HPDE6-E6E7 (cell line): ENCODE measurements around the gene PCNT.
"Not testable (repeated sequence)": the region's sequence is repeated elsewhere in the genome, so short reads cannot be mapped to it uniquely, and the experiment has no call there.

Experiments used
- DNase-seq: peaks from one replicate; pipeline ENCODE4 v3.0.0; 2011; ENCODE audit warnings: missing footprints; ENCODE audit errors: extremely low spot score

PCNT gene

DNA sequence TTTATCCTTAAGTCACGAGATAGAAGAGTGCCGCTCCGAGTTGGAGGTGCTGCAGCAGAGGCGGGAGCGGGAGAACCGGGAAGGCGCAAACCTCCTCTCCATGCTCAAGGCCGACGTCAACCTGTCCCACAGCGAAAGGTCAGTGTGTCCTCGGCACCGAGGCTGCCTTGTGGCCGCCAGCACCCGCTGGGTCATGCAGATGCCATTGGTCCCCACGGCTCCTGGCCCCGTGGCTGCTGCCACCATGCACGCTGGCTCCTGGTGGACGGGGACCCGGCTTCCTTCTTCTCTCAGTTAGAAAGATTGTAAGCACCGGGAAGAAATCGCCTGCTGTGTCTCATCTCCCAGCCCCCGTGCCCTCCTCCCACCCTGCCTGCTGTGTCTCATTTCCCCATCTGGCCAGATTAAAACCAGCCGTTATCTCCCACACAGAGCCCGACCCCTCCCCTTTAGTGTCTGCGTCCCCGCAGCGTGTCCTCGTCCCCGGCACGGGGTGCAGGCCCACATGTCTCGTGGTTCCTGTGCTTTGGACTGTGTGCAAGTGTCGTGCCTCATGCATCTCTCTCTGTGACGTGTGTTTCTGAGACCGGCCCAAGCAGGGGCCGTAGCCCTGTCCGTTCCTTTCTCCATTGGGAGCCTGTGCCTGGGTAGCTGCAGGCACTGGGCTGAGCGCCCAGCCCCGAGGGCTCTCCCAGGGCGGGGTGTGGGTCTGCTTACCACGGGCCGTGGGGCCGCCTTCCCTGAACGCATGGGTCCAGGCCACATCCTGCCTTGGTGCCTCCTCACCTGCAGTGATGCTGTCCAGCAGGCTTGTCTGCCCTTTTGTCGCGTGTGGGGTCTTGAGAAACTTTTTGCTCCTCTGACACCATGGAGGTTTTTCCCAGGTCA is 62.1 kb downstream of the PCNT start:
- DNase-seq = no peak

DNA sequence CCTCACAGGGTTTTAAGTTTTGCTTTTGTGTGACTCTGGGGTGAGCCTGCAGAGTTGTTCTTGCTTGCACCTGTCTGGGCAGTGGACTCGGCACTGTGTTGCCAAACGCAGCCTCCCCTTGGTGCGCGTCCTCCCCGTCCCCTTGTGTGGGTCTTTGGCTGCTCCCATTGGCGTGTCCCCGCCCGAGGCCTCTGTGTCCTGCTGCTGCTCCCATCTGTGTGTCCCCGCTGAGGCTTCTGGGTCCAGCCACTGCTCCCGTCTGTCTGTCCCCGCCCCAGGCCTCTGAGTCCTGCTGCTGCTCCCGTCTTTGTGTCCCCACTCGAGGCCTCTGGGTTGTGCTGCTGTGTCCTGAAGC is 62.8 kb downstream of the PCNT start:
- DNase-seq = no peak

DNA sequence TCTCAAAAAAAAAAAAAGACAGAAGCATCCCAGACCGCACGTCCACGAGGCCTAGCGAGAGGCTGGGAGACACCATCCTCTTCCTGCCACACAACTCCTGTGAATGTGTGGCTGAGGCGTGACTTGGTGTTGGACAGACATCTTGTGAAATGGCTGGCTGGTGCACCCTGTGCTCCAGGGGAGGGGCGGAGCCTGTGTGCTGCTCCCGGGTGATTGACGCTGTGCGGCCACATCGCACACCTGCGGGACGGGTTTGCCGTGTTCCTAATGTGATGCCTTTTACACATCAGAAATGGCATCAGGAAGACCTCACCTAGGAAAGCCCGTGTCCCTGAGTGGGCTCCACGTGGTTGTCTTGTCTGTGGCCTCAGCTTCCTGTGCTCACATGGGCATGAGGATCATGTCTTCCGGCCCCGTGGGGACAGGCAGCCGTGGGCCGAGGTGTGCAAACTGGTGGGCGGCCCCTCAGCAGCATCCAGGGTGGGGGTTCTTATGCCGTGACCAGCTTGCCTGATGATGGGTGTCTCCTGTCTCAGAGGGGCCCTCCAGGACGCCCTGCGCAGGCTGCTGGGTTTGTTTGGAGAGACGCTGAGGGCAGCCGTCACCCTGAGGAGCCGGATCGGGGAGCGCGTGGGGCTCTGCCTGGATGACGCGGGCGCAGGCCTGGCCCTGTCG is 64.4 kb downstream of the PCNT start:
- no peak for DNase-seq

DNA sequence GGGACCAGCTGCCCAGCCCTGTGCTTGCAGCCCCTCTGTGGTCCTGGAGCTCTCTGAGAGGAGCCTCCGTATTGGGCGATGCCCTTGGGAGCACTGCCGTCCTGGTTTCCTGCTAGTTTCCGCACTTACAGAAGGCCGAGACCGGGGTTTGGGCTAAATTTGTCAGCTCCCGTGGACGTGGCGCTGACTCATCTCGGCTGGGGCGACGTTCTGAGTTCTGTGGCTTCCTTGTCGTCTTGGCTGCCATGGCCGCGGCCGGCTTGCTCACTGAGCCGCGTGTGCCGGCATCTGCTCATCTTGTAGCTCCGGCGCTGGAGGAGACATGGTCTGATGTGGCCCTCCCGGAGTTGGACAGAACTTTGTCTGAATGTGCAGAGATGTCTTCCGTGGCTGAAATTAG is 64.9 kb downstream of the PCNT start:
- DNase-seq = no peak

DNA sequence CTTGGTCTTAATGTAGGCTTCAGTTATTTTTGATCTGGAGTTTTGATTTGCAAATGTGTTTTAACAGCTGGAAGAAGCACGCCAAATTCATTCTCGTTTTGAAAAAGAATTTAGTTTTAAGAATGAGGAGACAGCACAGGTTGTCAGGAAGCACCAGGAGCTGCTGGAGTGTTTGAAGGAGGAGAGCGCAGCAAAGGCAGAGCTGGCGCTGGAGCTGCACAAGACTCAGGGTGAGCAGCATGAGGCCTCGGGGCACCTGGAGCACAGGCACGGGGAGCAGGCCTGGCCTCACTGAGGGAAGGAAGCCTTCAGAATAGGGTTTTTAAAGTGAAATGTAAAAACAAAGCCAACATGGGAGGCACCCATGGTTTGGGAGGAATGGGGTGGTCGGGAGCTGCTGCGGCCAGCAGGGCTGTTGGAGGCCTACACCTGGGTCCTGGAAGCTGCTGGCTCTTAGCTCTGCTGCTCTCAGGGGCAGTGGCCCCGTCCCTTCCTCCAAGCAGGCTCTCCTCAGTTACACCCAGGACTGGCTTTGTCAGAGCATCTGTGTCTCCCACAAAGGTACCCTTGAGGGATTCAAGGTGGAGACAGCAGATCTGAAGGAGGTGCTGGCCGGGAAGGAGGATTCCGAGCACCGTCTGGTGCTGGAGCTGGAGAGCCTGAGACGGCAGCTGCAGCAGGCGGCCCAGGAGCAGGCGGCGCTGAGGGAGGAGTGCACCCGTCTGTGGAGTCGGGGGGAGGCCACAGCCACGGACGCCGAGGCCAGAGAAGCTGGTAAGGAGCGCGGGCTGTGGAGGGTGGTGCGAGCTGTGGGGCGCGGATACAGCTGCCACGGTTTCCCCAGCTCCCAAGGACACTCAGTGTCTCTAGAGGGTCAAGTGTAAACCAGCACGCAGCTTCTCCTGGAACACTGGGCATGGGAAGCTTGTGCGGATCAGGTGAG is 66.9 kb downstream of the PCNT start:
- DNase-seq = no peak

DNA sequence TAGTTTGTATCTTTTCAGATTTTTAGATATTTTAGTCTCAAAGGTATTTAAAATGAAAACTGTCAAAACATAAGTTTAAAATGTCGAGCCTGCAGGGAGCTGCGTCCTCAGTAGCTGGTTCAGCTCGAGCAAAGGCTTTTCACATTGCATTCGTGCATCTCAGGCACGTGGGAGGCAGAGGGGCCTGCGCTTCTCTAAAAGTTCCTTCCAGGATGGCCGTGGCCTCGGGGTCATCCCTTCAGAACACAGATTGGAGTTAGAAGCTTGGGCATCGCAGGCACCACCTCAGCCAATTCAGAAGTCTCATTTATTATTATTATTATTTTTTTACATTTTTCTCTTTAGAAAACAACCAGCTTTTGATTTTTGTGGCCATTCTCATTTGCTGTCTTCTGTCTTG is 67.8 kb downstream of the PCNT start:
- no peak for DNase-seq

DNA sequence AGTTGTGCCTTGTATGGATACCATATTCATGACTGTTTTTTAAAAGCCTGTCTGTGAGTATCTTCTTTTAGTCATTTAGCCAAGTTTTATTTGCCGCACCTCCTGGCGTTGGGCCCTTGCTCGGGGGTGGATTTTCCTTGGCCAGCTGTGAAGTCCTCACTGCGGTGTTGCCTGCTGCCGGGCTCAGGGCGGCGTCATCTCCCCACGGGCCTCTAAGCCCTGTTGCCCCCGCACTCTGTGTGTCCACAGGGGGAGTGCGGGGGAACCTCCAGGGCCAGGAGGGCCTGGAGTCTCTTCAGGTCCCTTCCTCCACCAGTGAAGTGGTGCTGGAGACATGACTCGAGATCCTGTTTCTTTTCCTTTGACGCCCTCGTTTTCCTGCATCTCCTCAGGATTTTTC is 69.0 kb downstream of the PCNT start:
- no peak for DNase-seq

DNA sequence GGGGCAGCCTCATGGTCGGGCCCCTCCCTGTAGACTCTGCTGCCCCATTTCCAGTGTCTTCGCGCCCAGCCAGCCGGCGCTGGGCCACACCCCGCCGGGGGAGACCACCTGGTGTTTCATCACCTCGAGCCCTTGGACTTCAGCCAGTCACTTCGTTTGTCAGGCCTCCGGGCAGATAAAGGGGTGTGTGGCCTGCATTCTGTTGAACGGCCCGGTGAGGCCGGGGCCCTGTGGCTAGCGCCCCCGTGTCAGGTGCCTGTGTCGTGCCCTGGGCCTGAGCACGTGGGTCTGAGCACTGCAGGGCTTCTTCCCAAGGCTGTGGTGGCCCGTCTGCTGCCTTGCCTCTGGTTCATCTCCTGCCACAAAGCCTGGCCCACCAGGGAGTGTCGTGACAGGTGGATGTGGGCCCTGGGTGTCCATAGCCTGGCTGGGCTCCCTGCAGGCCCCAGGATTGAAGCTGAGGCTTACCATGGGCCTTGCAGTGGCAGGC is 69.5 kb downstream of the PCNT start:
- DNase-seq = no peak

DNA sequence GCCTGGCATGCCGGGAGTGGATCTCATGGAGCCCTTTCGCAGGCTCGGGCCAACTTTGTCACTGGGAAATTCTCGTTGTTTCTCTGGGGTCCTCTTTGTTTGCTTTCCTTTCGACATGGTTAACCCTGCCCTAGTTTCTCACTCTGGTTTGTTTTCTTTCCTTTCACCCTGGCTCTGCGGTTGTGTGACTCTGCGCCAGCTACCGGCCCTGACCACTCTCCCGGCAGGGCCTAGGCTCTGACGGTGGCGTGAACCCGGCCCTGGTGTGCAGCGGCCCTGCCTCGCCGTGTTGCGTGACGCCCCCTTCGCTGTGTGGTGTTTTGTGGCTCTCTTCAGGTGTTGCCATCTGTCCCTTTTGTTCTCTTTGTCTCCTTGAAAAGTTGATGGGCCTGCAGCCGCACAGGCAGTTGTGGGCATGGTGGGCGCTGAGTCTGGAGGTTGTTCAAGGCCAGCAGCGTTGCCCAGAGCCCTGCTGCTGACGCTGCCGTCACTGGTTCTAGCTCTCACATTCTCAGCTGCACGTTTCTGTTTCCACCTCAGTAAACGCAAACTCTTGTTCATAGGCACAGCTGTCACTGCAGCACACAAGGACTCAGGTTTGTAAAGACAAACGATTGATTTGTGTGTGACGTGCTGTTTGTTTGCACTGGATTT is 70.1 kb downstream of the PCNT start:
- DNase-seq = no peak

DNA sequence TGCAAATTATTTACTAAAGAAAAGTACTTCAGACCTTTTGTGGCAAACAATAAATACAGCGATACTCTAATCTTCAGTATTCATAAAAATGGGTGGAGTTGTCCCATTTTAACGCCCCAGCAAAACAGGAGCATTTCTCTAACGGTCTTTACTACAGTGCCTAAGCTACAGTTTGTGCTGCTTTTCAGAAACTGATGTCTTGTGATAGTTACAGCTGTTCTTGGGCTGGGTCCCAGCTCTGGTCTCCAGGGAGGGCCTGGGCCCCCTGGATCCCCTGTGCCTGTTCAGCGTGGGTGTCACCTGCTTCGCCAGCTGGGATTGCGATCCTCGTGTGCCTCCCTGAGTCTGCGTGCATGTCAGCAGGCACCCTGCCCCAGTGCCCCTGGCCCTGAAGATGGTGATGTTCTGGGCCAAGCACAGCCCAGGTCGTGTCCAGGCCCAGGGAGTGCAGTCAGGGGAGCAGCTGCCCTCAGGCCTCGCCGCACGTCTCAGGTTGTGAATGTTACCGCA is 70.7 kb downstream of the PCNT start:
- DNase-seq = no peak

DNA sequence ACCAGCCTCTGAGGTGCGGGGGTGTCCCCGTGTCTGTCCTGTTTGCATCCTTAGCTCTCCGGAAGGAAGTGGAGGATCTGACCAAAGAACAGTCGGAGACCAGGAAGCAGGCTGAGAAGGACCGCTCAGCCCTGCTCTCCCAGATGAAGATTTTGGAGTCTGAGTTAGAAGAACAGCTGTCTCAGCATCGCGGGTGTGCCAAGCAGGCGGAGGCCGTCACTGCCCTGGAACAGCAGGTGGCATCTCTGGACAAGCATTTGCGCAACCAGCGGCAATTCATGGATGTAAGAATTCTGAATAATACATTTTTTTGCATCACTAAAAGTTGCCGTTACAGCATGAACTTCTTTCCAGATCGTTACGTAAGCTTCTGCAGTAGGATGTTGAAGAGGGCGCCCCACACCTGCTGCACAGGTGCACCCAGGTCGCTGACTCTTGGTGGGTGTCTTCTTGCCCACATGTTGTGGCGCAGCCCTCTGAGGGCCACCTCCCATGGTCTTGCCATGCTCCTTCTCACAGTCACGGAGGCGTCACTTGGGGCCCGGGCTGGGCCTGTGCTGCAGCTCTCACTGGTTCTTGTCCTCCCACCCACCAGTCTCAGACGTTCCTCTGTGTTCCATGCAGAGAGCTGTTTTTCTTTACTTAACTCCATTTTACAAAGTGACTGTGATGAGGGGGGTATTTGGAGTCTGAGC is 73.4 kb downstream of the PCNT start:
- no peak for DNase-seq

DNA sequence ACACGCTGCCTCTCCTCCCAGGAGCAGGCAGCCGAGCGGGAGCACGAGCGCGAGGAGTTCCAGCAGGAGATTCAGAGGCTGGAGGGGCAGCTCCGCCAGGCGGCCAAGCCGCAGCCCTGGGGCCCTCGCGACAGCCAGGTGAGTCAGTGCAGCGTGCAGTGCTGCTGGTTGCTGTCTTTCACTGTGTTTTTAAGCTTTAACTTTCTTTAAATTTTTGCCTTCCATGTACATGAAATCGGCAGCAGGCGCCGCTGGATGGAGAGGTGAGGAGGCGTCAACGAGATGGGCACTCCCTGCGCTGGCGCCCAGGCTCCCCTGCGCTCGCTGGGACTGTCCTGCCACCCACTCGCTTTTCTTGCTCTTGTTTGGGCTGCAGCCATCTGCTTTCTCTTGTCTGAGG is 74.0 kb downstream of the PCNT start:
- DNase-seq = no peak

DNA sequence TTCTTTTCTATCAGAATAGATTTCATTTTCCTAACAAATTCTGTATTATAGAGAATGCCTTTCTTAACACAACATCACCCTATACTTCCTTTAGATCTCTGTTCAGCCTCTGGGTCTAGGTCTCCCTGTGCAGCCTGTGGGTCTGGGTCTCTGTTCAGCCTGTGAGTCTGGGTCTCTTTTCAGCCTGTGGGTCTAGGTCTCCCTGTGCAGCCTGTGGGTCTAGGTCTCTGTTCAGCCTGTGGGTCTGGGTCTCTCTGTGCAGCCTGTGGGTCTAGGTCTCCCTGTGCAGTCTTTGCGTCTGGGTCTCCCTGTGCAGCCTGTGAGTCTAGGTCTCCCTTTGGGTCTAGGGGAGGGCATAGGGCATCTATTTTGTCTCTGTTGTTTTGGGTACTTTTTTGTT is 75.2 kb downstream of the PCNT start:
- no peak for DNase-seq

DNA sequence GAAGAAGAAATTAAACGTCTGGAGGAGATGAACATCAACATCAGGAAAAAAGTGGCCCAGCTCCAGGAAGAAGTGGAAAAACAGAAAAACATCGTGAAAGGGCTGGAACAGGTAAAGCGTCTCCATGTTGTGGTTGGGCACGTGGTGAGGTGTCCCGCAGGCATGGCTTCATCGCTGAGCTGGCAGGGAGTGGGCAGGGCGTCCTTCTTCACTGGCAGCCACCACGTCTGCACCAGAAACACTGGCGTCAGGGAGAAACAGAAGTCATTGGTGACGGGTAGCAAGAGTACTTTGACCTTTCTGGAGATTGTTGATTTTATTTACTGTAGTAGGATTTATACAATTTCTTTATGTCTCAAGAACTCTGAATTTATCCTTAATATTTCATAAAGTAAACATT is 75.7 kb downstream of the PCNT start:
- DNase-seq = no peak

DNA sequence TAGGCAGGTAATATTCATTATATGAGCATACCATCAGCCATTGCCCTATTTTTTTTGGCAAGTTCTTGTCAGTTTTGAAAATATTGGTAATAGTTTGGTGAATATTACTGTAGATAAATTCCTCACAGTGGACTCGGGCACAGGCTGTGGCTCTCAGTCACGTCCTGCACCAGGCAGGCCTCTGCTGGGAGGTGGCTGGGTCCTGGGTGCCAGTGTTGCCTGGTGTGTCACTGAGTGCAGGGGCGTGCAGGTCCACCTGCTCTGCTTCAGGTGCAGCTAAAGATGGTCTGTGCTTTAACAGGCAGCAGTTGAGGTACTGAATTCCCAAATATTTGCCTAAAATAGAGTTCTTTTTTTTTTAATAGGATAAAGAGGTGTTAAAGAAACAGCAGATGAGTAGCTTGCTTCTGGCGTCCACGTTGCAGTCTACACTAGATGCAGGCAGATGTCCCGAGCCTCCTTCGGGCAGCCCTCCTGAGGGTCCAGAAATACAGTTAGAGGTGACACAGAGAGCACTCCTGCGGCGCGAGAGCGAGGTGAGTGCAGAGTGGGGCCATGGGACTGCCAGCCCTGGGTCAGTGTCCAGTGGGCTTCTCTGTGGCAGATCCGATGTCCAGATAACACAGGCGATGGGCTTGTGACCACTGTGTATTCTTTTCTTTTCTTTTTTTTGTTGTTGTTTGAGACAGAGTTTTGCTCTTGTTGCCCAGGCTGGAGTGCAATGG is 77.4 kb downstream of the PCNT start:
- DNase-seq = no peak

DNA sequence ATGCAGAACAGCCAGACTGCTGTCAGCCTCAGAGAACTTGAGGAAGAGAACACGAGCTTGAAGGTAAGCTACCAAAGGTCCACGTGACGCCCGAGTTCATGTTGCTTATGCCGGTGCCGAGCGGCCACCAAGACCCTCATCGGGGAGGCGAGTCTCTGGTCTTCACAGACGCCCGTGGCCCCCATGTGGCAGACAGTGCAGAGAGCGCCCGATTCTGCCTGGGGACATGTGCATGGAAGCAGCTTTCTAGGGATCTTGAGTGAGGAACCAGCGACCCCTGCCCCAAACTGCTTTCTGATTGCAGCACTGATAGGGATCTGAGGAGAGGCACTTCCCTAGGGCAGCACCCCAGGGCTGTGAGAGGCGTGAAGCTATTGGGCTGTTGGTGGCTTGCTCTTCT is 78.5 kb downstream of the PCNT start:
- no peak for DNase-seq

DNA sequence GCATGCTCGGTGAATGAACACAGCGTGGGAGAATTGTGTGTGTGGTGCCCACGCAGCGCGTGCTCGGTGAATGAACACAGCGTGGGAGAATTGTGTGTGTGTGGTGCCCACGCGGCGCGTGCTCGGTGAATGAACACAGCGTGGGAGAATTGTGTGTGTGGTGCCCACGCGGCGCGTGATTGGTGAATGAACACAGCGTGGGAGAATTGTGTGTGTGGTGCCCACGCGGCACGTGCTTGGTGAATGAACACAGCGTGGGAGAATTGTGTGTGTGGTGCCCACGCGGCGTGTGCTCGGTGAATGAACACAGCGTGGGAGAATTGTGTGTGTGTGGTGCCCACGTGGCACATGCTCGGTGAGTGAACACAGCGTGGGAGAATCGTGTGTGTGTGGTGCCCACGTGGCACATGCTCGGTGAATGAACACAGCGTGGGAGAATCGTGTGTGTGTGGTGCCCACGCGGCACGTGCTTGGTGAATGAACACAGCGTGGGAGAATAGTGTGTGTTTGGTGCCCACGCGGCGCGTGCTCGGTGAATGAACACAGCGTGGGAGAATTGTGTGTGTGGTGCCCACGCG is 79.4 kb downstream of the PCNT start:
- DNase-seq = not testable (repeated sequence)

DNA sequence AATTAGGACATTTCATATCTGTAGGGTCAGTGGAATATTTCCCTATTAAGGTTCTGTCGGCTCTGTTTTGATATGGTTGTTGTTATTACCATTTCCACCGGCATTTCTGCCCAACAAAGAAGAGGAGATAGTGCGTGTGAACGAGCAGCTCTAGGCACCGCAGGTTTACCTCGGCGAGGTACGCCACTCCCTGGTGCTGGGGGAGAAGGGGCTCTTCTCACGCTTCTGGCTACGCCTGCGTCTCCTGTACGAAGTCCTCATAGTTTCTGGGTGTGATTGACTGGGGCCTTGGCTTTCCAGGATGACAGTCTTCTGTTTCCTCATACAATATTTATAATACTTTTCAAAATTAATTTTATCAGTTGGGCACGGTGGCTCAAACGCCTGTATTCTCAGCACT is 80.3 kb downstream of the PCNT start:
- no peak for DNase-seq

DNA sequence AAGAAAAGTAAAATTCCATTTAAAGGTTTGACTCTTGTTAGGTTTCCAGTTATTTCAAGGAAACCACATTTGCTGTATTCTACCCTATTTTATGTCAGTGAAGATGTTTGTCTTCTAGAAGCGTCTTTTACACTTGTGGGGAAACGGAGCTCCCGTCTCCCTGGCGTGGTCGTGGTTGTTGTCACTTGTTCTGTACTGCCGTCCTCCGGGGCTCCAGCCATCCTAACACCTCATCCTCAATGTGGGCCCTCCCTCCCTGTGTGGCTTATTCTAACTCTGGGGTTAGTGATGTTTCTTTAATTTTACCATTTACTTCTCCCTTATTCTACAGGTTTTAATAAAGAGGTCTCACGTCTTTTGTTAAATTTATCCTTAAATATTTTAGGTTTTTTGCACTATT is 82.0 kb downstream of the PCNT start:
- no peak for DNase-seq
